Chondrocyte (in vitro differentiated cells): ENCODE measurements around the gene AUTS2. TPM values are rescaled to one million over a fixed set of nuclear protein-coding genes. Genes with fewer than 3 reads are reported as not detected.

Experiments used
- DNase-seq: peaks from one replicate; pipeline ENCODE4 v3.0.0; 2021; ENCODE audit warnings: mixed read lengths, low spot score
- H3K27ac Mint-ChIP-seq: one replicate; pipeline ENCODE4 v1.8.0; 2021; ENCODE audit warnings: mild to moderate bottlenecking, moderate library complexity, mixed read lengths; ENCODE audit not compliant: unreplicated experiment
- H3K27me3 Mint-ChIP-seq: 2 replicates; pipeline ENCODE4 v1.8.0; 2021; ENCODE audit warnings: low read depth, mixed read lengths
- H3K36me3 Mint-ChIP-seq: 2 replicates; pipeline ENCODE4 v1.8.0; 2021; ENCODE audit warnings: low read depth, mixed read lengths
- H3K4me1 Mint-ChIP-seq: 2 replicates; pipeline ENCODE4 v1.8.0; 2021; ENCODE audit warnings: low read depth, mild to moderate bottlenecking, mixed read lengths
- H3K4me3 Mint-ChIP-seq: one replicate; pipeline ENCODE4 v1.8.0; 2021; ENCODE audit warnings: mild to moderate bottlenecking, moderate library complexity, mixed read lengths; ENCODE audit not compliant: unreplicated experiment
- H3K9me3 Mint-ChIP-seq: 2 replicates; pipeline ENCODE4 v1.8.0; 2021; ENCODE audit warnings: low read depth, mixed read lengths
- total RNA-seq: library from RNA; stranded (reverse); gene quantifications from 3 replicates; pipeline ENCODE4 v1.2.1, GENCODE V29; 2021
- TF ChIP-seq, protein P1 (sequence below): fragments of 200-600 bp; sonication (generic); IDR thresholded peaks from 2 replicates; pipeline ENCODE4 v1.5.0; 2021; ENCODE audit warnings: antibody characterized with exemption, mild to moderate bottlenecking, moderate library complexity

AUTS2 gene
- total RNA-seq, 1 donor from 2014 or later: 31.5 TPM

DNA sequence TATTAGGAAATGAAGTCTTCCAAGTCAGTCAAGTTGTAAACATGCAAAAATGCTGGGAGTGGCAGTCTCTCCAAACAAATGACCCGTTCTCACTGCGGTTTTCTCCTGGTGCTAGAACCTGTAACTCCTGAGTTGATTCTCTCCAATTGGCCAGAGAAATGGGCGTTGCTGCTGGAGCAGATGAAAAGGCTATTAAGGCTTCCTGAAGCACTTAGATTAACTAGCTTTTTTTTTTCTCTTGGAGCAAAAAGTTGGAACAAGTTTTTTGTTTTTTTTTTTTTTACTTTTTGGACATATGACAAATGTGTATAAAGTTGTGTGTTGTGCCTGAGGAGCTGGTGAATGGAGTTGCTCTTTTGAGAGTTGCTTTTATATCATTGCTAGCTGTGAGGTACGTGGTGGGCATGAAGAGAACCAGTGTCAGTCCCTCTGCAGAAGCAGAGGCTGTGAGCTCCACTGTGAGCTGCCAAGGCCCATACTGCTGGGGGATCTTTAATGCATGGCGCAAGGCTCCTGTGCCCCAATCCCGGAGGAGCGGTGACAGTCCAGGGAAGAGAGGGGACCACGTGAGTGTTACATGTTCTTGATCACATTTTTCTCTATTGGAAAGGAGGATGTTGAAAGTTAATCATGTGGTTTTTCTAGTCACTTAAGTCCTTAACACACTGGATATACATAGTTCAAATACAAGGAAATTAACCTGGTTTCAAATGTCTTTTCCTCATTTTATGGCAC lies 1140.0 kb downstream of the AUTS2 start:
- TF ChIP-seq, protein P1, sequence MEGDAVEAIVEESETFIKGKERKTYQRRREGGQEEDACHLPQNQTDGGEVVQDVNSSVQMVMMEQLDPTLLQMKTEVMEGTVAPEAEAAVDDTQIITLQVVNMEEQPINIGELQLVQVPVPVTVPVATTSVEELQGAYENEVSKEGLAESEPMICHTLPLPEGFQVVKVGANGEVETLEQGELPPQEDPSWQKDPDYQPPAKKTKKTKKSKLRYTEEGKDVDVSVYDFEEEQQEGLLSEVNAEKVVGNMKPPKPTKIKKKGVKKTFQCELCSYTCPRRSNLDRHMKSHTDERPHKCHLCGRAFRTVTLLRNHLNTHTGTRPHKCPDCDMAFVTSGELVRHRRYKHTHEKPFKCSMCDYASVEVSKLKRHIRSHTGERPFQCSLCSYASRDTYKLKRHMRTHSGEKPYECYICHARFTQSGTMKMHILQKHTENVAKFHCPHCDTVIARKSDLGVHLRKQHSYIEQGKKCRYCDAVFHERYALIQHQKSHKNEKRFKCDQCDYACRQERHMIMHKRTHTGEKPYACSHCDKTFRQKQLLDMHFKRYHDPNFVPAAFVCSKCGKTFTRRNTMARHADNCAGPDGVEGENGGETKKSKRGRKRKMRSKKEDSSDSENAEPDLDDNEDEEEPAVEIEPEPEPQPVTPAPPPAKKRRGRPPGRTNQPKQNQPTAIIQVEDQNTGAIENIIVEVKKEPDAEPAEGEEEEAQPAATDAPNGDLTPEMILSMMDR: peak; percentile 14
- H3K27ac Mint-ChIP-seq: no peak overlapping the region
- H3K36me3 Mint-ChIP-seq: no peaks in the 10 kb centered on the region
- no peak overlapping the region for H3K4me3 Mint-ChIP-seq
- H3K27me3 Mint-ChIP-seq: no peaks in the 10 kb centered on the region
- H3K9me3 Mint-ChIP-seq: no peaks in the 10 kb centered on the region
- H3K4me1 Mint-ChIP-seq: peaks cover 58% of the 10 kb centered on the region
- DNase-seq: no peak

DNA sequence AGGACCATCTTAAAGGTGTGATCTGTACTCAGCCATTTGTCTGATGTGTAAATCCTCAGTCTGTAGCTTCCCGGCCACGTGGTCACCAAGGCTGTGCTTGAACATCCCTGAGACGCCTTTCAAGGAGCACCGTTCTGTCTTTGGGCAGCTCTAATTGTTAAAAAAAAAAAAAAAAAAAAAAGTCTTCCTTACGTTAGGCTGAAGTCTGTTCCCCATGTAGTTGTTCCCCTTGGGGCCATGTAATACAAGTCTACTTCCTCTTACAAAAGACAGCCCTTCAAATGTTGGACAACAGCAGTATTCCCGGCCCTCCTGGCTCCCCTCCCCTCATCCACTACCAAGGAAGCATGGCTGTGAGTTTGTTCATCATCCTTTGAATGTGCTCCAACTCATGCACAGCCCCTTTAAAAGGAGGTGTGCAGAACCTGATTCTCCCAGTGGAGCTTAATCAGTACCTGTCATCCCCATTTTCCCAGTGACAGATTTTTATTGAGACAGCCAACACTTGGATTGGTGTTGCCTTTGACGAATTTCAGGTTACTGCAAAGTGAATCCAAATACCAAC lies 1141.5 kb downstream of the AUTS2 start:
- TF ChIP-seq, protein P1: no peak
- Mint-ChIP-seq H3K4me1 (peaks cover 57% of the 10 kb centered on the region), H3K27ac (no peak overlapping the region), H3K9me3 (no peaks in the 10 kb centered on the region), H3K36me3 (peaks cover 2% of the 10 kb centered on the region), H3K27me3 (no peaks in the 10 kb centered on the region), H3K4me3 (no peak overlapping the region)
- DNase-seq: no peak

DNA sequence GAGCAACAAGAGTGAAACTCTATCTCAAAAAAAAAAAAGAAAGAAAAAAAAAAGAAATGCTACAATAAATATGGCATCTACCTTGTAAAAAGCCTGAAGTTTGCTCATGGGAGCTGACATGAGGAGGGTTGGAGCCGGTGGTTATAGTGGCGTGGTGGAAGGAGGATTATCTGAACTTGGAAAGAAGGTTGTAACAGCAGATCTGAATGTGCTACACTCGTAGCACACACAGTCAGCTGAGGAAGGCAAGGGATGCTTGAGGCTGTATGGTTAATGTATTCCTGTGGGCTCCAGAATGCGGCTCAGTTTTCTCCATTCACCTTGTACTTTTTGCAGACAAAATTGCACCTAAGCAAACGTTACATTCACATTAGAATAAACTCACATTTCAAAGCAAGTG lies 1143.4 kb downstream of the AUTS2 start:
- H3K27me3 Mint-ChIP-seq: no peaks in the 10 kb centered on the region
- TF ChIP-seq, protein P1: no peak
- peaks cover 39% of the 10 kb centered on the region for H3K4me1 Mint-ChIP-seq
- H3K9me3 Mint-ChIP-seq: no peaks in the 10 kb centered on the region
- H3K4me3 Mint-ChIP-seq: no peak overlapping the region
- peaks cover 2% of the 10 kb centered on the region for H3K36me3 Mint-ChIP-seq
- no peak for DNase-seq
- no peak overlapping the region for H3K27ac Mint-ChIP-seq

DNA sequence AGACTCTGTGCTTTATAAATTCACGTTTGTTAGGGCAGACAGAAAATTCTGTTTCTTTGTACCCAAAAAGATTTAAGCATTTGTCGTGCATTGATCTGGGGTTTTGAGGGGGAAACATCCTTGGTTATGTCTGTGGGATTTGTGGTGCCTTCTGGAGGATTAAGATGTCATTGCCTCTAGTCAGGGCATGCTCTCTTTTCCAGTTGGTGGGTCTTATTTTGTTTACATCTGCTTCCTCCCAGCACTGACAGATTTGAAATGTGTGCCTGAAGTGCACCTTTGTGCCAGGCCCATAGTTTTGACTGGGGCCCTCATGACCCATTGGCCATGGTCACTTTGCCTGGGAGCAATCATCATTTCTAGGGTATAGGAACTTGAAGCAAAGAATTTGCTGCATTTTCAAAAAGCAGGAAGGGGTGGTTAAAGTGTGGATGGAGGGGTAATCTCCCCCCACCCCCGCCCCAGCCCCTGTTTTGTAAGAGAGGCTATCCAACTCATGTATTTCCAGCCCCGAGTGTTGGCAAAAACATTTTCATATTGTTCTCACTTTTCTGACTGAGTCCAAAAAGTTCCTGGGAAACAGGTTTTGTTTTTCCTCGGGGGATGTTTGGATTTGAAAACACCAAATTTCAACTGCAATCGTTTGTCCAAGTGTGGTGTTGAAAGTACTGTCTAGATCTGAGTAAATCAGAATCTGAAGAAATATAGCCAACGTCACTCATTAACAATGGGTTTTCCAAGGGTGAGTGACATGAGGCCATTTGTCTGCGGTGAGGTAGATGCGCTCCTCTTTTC lies 1145.5 kb downstream of the AUTS2 start:
- Mint-ChIP-seq H3K4me3 (no peak overlapping the region), H3K9me3 (no peaks in the 10 kb centered on the region), H3K4me1 (peaks cover 21% of the 10 kb centered on the region), H3K27ac (no peak overlapping the region), H3K27me3 (no peaks in the 10 kb centered on the region), H3K36me3 (peaks cover 2% of the 10 kb centered on the region)
- TF ChIP-seq, protein P1: no peak
- no peak for DNase-seq

DNA sequence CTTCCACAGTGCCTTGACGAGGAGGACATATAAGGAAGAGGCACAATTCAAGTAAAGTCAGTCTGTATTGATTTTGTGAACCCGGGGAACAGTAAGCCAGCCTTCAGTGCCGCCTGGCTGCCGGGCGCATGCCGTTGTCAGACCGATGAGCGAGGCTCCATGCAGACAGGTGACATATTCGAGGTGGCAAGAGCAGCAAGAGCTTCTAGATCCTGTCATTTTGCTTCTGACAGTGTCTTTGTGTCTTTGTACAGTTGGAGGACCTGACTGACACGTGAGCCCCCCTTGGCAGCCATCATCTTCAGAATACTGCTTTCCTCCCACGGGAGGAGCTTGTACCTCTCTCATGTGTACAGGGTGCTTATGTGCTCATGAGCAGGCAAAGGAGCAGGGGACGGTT lies 1146.2 kb downstream of the AUTS2 start:
- Mint-ChIP-seq H3K4me3 (no peak overlapping the region), H3K27me3 (no peaks in the 10 kb centered on the region), H3K27ac (no peak overlapping the region), H3K36me3 (peaks cover 2% of the 10 kb centered on the region), H3K9me3 (no peaks in the 10 kb centered on the region), H3K4me1 (peaks cover 24% of the 10 kb centered on the region)
- no peak for DNase-seq
- TF ChIP-seq, protein P1: no peak
